Transverse colon (tissue), 4 donors: Measurements from ENCODE around the gene NT5C2. TPM values are rescaled to one million over a fixed set of nuclear protein-coding genes. Genes with fewer than 3 reads are reported as not detected.

Experiments used
- DNase-seq: peaks from one replicate; pipeline ENCODE4 v3.0.0-alpha.2; 2019
- H3K27ac ChIP-seq, 4 donors: fragments of 200-600 bp; sonication (generic); 2 replicates each; pipeline ENCODE4 v1.5.1; 2016 to 2018; ENCODE audit warnings: inconsistent platforms in 4 of 4
- H3K27me3 ChIP-seq: fragments of 200-600 bp; sonication (generic); 2 replicates; pipeline ENCODE4 v1.5.1; 2017; ENCODE audit warnings: inconsistent platforms
- H3K36me3 ChIP-seq, 4 donors: fragments of 200-600 bp; sonication (generic); 2 replicates each; pipeline ENCODE4 v1.5.1; 2017 to 2019; ENCODE audit warnings: inconsistent platforms in 4 of 4
- H3K4me1 ChIP-seq, 4 donors: fragments of 200-600 bp; sonication (generic); 2 replicates each; pipeline ENCODE4 v1.5.1; 2017 to 2020; ENCODE audit warnings: inconsistent platforms in 4 of 4
- H3K4me3 ChIP-seq, 4 donors: fragments of 200-600 bp; sonication (generic); 1 replicate in 1 of 4; 2 replicates in 3 of 4; pipeline versions ENCODE4 v1.5.1 to v1.6.1; 2017 to 2019; ENCODE audit warnings: inconsistent platforms in 4 of 4
- H3K9me3 ChIP-seq, 2 donors: fragments of 200-600 bp; sonication (generic); 2 replicates each; pipeline ENCODE4 v1.5.1; 2017 to 2019; ENCODE audit warnings: inconsistent platforms in 2 of 2
- CTCF ChIP-seq, 5 experiments: fragments of 200-600 bp in 3 of 5; fragments of 450-650 bp in 2 of 5; sonication (generic) in 3 of 5; IDR thresholded peaks; 1 replicate in 2 of 5; 2 replicates in 3 of 5; pipeline ENCODE4 v1.5.1; 2016 to 2017; ENCODE audit warnings: antibody characterized with exemption in 5 of 5, inconsistent platforms in 3 of 5, mild to moderate bottlenecking in 2 of 5, moderate library complexity in 1 of 5
- EP300 ChIP-seq: sonication (generic); formaldehyde crosslinking; IDR thresholded peaks from one replicate; pipeline ENCODE4 v1.6.1; 2017; ENCODE audit warnings: antibody characterized with exemption, low read depth
- POLR2A ChIP-seq: fragments of 450-650 bp; IDR thresholded peaks from one replicate; pipeline ENCODE4 v1.6.1; 2016; ENCODE audit warnings: antibody characterized with exemption, mild to moderate bottlenecking, moderate library complexity
- POLR2AphosphoS5 ChIP-seq, 3 donors: sonication (generic); formaldehyde crosslinking; IDR thresholded peaks; one replicate each; pipeline ENCODE4 v1.6.1; 2016; ENCODE audit warnings: antibody characterized with exemption in 3 of 3
- WGBS, 2 donors: methylation state at CpG; one replicate each; pipeline ENCODE4 v1.1.5; 2018; ENCODE audit warnings: low coverage in 1 of 2; 5-methylcytosine and 5-hydroxymethylcytosine counted together
- in situ Hi-C, 4 donors: fragments of 200-750 bp; cut with MboI; loops; one replicate each; pipeline versions ENCODE4 v1.15.0 to v1.15.1; 2017; ENCODE audit warnings: low sequenced_read_pairs in 3 of 4, low pct_ligation_motif_present in 1 of 4, low pct_unique_long_range_greater_than_20kb in 1 of 4
- intact Hi-C: fragments of 100-400 bp; cut with DNase I; formaldehyde crosslinking; loops from one replicate; pipeline ENCODE4 v1.15.1; 2023; ENCODE audit warnings: low total_unique reads
- total RNA-seq, 4 donors: library from RNA; depleted of rRNA; stranded (reverse); fragments of >200 nt; gene quantifications; one replicate each; pipeline ENCODE4 v1.1.0, GENCODE V29; 2016

NT5C2 gene
- total RNA-seq, 4 donors from 2014 or later, result 77.1 to 135 (median 105) TPM

- Histone ChIP-seq H3K9me3 (no peaks in the 10 kb centered on the region), H3K36me3 (peaks cover 0 to 70% (median 28%) of the 10 kb centered on the region in 4 donors), H3K4me1 (no peaks in the 10 kb centered on the region), H3K4me3 (no peak overlapping the region), H3K27me3 (no peaks in the 10 kb centered on the region), H3K27ac (no peak overlapping the region)
- TF ChIP-seq CTCF (IDR thresholded peaks at IDR 0.05) (no peak), POLR2AphosphoS5 (IDR thresholded peaks at IDR 0.05) (no peak), POLR2A (no peak), EP300 (no peak)
- no peak for DNase-seq
- in situ Hi-C loops, result loop anchor here in 1 of 4 donors (25.0 kb wide), 1 partner anchor 146 kb away; the partner anchor contains the start of gene RPEL1
- intact Hi-C loops, result no loop called here
- 97 to 100% methylated on average over 5 to 7 of the region's 7 CpGs for WGBS, 2 donors
These were observed 102.2 kb downstream of the NT5C2 start for GRCh38 chr10:103090911-103091310.

- intact Hi-C loops, result no loop called here
- H3K36me3 ChIP-seq, result peaks cover 0 to 67% (median 31%) of the 10 kb centered on the region in 4 donors
These were observed 103.6 kb downstream of the NT5C2 start for GRCh38 chr10:103089493-103089892.

GRCh38 chr10:103086799-103087198, 106.3 kb downstream of the NT5C2 start:
- 93 to 100% methylated on average over 1 to 2 of the region's 2 CpGs for WGBS, 2 donors
- in situ Hi-C loops (loop anchor here in 1 of 4 donors (25.0 kb wide), 1 partner anchor 151 kb away; the partner anchor contains the start of gene RPEL1), intact Hi-C loops (no loop called here)
- TF ChIP-seq CTCF (IDR thresholded peaks at IDR 0.05) (no peak), EP300 (no peak), POLR2A (no peak)
- H3K27ac ChIP-seq, result peak overlapping the region in 1 of 4 donors; percentile 4
- no peak for DNase-seq
- H3K4me1 ChIP-seq, result no peaks in the 10 kb centered on the region
- no peaks in the 10 kb centered on the region for H3K27me3 ChIP-seq
- H3K4me3 ChIP-seq, result no peak overlapping the region
- no peaks in the 10 kb centered on the region for H3K9me3 ChIP-seq
- H3K36me3 ChIP-seq, result peaks cover 0 to 43% (median 20%) of the 10 kb centered on the region in 4 donors

More at GRCh38 chr10:103089493-103089892, 103.6 kb downstream of the NT5C2 start:
- no peak overlapping the region for H3K4me3 ChIP-seq
- DNase-seq, result no peak
- no peaks in the 10 kb centered on the region for H3K9me3 ChIP-seq
- no peak overlapping the region for H3K27ac ChIP-seq
- H3K27me3 ChIP-seq, result no peaks in the 10 kb centered on the region
- in situ Hi-C loops, result loop anchor here in 1 of 4 donors (25.0 kb wide), 1 partner anchor 148 kb away; the partner anchor contains the start of gene RPEL1
- 89 to 95% methylated on average over 7 to 10 of the region's 10 CpGs for WGBS, 2 donors
- TF ChIP-seq CTCF (IDR thresholded peaks at IDR 0.05), result no peak
- TF ChIP-seq POLR2A, result no peak
- no peak for TF ChIP-seq POLR2AphosphoS5 (IDR thresholded peaks at IDR 0.05)
- no peak for TF ChIP-seq EP300
- H3K4me1 ChIP-seq, result no peaks in the 10 kb centered on the region

GRCh38 chr10:103086261-103086660, 106.8 kb downstream of the NT5C2 start:
- Histone ChIP-seq H3K9me3 (no peaks in the 10 kb centered on the region), H3K4me1 (no peaks in the 10 kb centered on the region), H3K36me3 (peaks cover 0 to 38% (median 18%) of the 10 kb centered on the region in 4 donors), H3K4me3 (no peak overlapping the region), H3K27ac (peak overlapping the region in 1 of 4 donors; percentile 4), H3K27me3 (no peaks in the 10 kb centered on the region)
- intact Hi-C loops (no loop called here), in situ Hi-C loops (loop anchor here in 1 of 4 donors (25.0 kb wide), 1 partner anchor 151 kb away; the partner anchor contains the start of gene RPEL1)
- no peak for DNase-seq
- TF ChIP-seq CTCF (IDR thresholded peaks at IDR 0.05) (no peak), EP300 (no peak), POLR2AphosphoS5 (IDR thresholded peaks at IDR 0.05) (no peak), POLR2A (no peak)
- 73 to 80% methylated on average over 1 to 2 of the region's 2 CpGs for WGBS, 2 donors
